Liver (tissue), 9 donors: ENCODE results near the gene XPNPEP1. TPM values are rescaled to one million over a fixed set of nuclear protein-coding genes. Genes with fewer than 3 reads are reported as not detected.
"Not testable (repeated sequence)": the region's sequence is repeated elsewhere in the genome, so short reads cannot be mapped to it uniquely, and the experiment has no call there.

ENCODE experiments used
- DNase-seq: peaks from one replicate; pipeline ENCODE4 v3.0.0-alpha.2; 2017; ENCODE audit warnings: low spot score
- H3K27ac ChIP-seq, 2 donors: one replicate each; pipeline ENCODE4 v1.7.0; 2013; ENCODE audit warnings: inconsistent platforms in 2 of 2, low read length in 2 of 2, control low read depth in 1 of 2, low read depth in 1 of 2, mild to moderate bottlenecking in 1 of 2
- H3K27me3 ChIP-seq, 4 donors: one replicate each; pipeline versions ENCODE4 v1.6.1 to v1.7.0; 2013; ENCODE audit warnings: low read length in 3 of 4, inconsistent platforms in 1 of 4, mild to moderate bottlenecking in 1 of 4, moderate library complexity in 1 of 4; ENCODE audit not compliant: control insufficient read depth in 4 of 4, insufficient read depth in 4 of 4
- H3K36me3 ChIP-seq, 4 donors: one replicate each; pipeline versions ENCODE4 v1.6.1 to v1.7.0; 2013; ENCODE audit warnings: low read length in 3 of 4, mild to moderate bottlenecking in 3 of 4, low read depth in 1 of 4, moderate library complexity in 1 of 4; ENCODE audit not compliant: control insufficient read depth in 4 of 4, insufficient read depth in 3 of 4
- H3K4me1 ChIP-seq, 4 donors: one replicate each; pipeline versions ENCODE4 v1.6.1 to v1.7.0; 2013; ENCODE audit warnings: low read length in 3 of 4, mild to moderate bottlenecking in 3 of 4, moderate library complexity in 1 of 4; ENCODE audit not compliant: control insufficient read depth in 4 of 4, insufficient read depth in 4 of 4
- H3K4me3 ChIP-seq, 3 donors: one replicate each; pipeline versions ENCODE4 v1.6.1 to v1.7.0; 2013; ENCODE audit warnings: low read length in 3 of 3, control low read depth in 1 of 3, low read depth in 1 of 3, mild to moderate bottlenecking in 1 of 3
- H3K9ac ChIP-seq, 2 donors: one replicate each; pipeline ENCODE4 v1.7.0; 2013; ENCODE audit warnings: low read length in 2 of 2, mild to moderate bottlenecking in 2 of 2, moderate library complexity in 2 of 2, control low read depth in 1 of 2, low read depth in 1 of 2
- H3K9me3 ChIP-seq, 4 donors: one replicate each; pipeline versions ENCODE4 v1.6.1 to v1.7.0; 2013; ENCODE audit warnings: low read length in 3 of 4; ENCODE audit not compliant: control insufficient read depth in 4 of 4
- EGR1 ChIP-seq, 2 donors: IDR thresholded peaks; 2 replicates each; pipeline ENCODE4 v1.6.1; 2016 to 2018; ENCODE audit warnings: antibody characterized with exemption in 2 of 2, low read depth in 2 of 2
- FOXA1 ChIP-seq: IDR thresholded peaks from 2 replicates; pipeline ENCODE4 v1.6.1; 2016; ENCODE audit warnings: antibody characterized with exemption
- FOXA2 ChIP-seq: IDR thresholded peaks from 2 replicates; pipeline ENCODE4 v1.6.1; 2016; ENCODE audit warnings: antibody characterized with exemption
- GABPA ChIP-seq, 2 donors: IDR thresholded peaks in 1 of 2; conservative IDR thresholded peaks in 1 of 2; 2 replicates each; pipeline ENCODE4 v1.6.1; 2016; ENCODE audit warnings: antibody characterized with exemption in 2 of 2, mild to moderate bottlenecking in 1 of 2, moderate library complexity in 1 of 2
- HNF4A ChIP-seq, 2 donors: conservative IDR thresholded peaks; 2 replicates each; pipeline ENCODE4 v1.6.1; 2016; ENCODE audit warnings: antibody characterized with exemption in 2 of 2, mild to moderate bottlenecking in 2 of 2
- HNF4G ChIP-seq: IDR thresholded peaks from 2 replicates; pipeline ENCODE4 v1.6.1; 2016; ENCODE audit warnings: antibody characterized with exemption
- JUND ChIP-seq, 2 donors: IDR thresholded peaks; 2 replicates each; pipeline ENCODE4 v1.6.1; 2016; ENCODE audit warnings: antibody characterized with exemption in 2 of 2
- MAX ChIP-seq: IDR thresholded peaks from 2 replicates; pipeline ENCODE4 v1.6.1; 2016; ENCODE audit warnings: antibody characterized with exemption
- NR2F2 ChIP-seq: IDR thresholded peaks from 2 replicates; pipeline ENCODE4 v1.6.1; 2016; ENCODE audit warnings: antibody characterized with exemption
- RAD21 ChIP-seq, 2 donors: IDR thresholded peaks; 2 replicates each; pipeline ENCODE4 v1.6.1; 2016; ENCODE audit warnings: antibody characterized with exemption in 2 of 2, mild to moderate bottlenecking in 2 of 2
- RXRA ChIP-seq, 2 donors: IDR thresholded peaks; 2 replicates each; pipeline ENCODE4 v1.6.1; 2017 to 2018; ENCODE audit warnings: antibody characterized with exemption in 2 of 2, mild to moderate bottlenecking in 1 of 2
- SP1 ChIP-seq: IDR thresholded peaks from 2 replicates; pipeline ENCODE4 v1.6.1; 2018; ENCODE audit warnings: antibody characterized with exemption, mild to moderate bottlenecking
- TAF1 ChIP-seq: conservative IDR thresholded peaks from 2 replicates; pipeline ENCODE4 v1.6.1; 2016; ENCODE audit warnings: antibody characterized with exemption, mild to moderate bottlenecking
- YY1 ChIP-seq: IDR thresholded peaks from 2 replicates; pipeline ENCODE4 v1.6.1; 2016; ENCODE audit warnings: antibody characterized with exemption, mild to moderate bottlenecking
- ZBTB33 ChIP-seq: IDR thresholded peaks from 2 replicates; pipeline ENCODE4 v1.6.1; 2016; ENCODE audit warnings: antibody characterized with exemption
- WGBS: extraction: QIAGEN DNeasy Blood & Tissue Kit; methylation state at CpG from one replicate; pipeline ENCODE4 v1.1.7; 2013; 5-methylcytosine and 5-hydroxymethylcytosine counted together
- polyA plus RNA-seq, 2 donors: library from polyadenylated mRNA; stranded (reverse) in 1 of 2; unstranded in 1 of 2; fragments of 200-250 nt in 1 of 2; fragments of >200 nt in 1 of 2; fragmentation: Nextera tagmentation in 1 of 2; extraction: Ambion mirVana in 1 of 2; gene quantifications; one replicate each; pipeline versions ENCODE4 v1.2.1 to v1.2.3, GENCODE V29; 2013 to 2015
- total RNA-seq, 2 donors: library from RNA; depleted of rRNA; stranded (reverse); fragments of >200 nt; gene quantifications; one replicate each; pipeline ENCODE4 v1.2.3, GENCODE V29; 2014
- TF ChIP-seq, protein P1 (sequence below): IDR thresholded peaks from 2 replicates; pipeline ENCODE4 v1.6.1; 2016; ENCODE audit warnings: antibody characterized with exemption
- TF ChIP-seq, protein P2 (sequence below): IDR thresholded peaks from 2 replicates; pipeline ENCODE4 v1.6.1; 2016; ENCODE audit warnings: antibody characterized with exemption, mild to moderate bottlenecking
- donor health status: healthy.
- donor health status: healthy.
- donor health status: healthy.
- donor health status: healthy.
- donor health status: healthy.

Gene XPNPEP1
- total and polyA plus RNA-seq, 4 donors: 9.1 to 38.1 (median 27.3) TPM

DNA sequence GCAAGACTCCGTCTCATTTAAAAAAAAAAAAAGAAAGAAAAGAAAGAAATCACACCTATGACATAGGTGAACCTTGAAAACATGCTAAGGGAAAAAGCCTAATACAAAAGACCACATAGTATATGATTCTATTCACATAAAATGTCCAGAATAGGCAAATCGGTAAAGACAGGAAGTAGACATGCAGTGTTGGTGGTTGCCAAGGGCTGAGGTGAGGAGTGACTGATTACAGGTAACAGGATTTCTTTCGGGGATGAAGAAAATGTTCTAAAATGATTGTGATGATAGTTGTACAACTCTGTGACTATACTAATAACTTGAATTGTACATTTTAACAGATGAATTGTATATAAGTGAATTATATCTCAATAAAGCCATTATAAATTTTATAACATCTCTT is 3.3 kb downstream of the XPNPEP1 start (continued):
- TF ChIP-seq, protein P1, sequence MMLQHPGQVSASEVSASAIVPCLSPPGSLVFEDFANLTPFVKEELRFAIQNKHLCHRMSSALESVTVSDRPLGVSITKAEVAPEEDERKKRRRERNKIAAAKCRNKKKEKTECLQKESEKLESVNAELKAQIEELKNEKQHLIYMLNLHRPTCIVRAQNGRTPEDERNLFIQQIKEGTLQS: no peak

DNA sequence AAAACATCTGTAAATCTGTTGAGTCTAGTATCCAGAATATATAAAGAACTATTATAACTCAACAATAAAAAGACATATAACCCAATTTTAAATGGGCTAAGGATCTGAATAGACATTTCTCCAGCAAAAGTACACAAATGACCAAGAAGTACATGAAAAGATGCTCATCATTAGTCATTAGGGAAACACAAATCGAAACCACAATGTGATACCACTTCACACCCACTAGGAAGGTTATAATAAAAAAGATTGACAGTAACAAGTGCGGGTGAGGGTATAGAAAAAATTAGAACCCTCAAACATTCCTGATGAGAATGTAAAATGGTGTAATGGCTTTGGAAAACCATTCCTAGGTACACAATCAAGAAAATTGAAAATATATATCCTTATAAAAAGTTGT is 4.1 kb downstream of the XPNPEP1 start:
- Histone ChIP-seq H3K4me3 (no peak overlapping the region), H3K36me3 (no peaks in the 10 kb centered on the region), H3K27me3 (no peaks in the 10 kb centered on the region), H3K27ac (no peak overlapping the region), H3K9me3 (no peaks in the 10 kb centered on the region), H3K4me1 (peaks cover 5 to 11% (median 8%) of the 10 kb centered on the region in 4 donors), H3K9ac (no peak overlapping the region)
- TF ChIP-seq GABPA (IDR thresholded peaks at IDR 0.05 in 1 of 2, conservative IDR thresholded peaks at IDR 0.05 in 1 of 2) (no peak), FOXA2 (no peak), ZBTB33 (no peak), HNF4G (no peak), FOXA1 (no peak)
- no peak for DNase-seq
- WGBS: 97% methylated on average over 2 of the region's 2 CpGs

DNA sequence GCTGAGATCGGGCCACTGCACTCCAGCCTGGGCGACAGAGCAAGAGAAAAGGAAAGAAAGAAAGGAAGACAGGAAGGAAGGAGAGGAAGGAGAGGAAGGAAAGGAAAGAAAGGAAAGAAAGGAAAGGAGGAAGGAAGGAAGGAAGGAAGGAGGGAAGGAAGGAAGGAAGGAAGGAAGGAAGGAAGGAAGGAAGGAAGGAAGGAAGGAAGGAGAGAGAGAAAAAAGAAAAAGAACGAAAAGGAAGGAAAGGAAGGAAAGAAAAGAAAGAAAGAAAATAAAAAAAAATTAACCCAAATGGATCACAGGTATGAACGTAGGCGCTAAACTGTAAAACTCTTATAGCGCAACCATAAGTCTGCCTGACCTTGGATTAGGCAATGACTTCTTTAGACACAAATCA is 4.6 kb downstream of the XPNPEP1 start:
- H3K9me3 ChIP-seq, H3K36me3 ChIP-seq, H3K4me3 ChIP-seq, H3K27me3 ChIP-seq, H3K9ac ChIP-seq, DNase-seq, H3K27ac ChIP-seq: not testable (repeated sequence)
- 94% methylated on average over 6 of the region's 6 CpGs for WGBS
- peaks cover 5 to 11% (median 8%) of the 10 kb centered on the region in 4 donors for H3K4me1 ChIP-seq

- Histone ChIP-seq H3K36me3 (peaks cover 0 to 8% (median 4%) of the 10 kb centered on the region in 4 donors), H3K27ac (no peak overlapping the region), H3K9me3 (no peaks in the 10 kb centered on the region), H3K9ac (no peak overlapping the region), H3K4me1 (peaks cover 0 to 6% (median 4%) of the 10 kb centered on the region in 4 donors), H3K27me3 (no peaks in the 10 kb centered on the region), H3K4me3 (no peak overlapping the region)
- no peak for TF ChIP-seq NR2F2
- WGBS: 88% methylated on average over 2 of the region's 2 CpGs
- no peak for DNase-seq
Measured at GRCh38 chr10:109915566-109915965, 7.7 kb downstream of the XPNPEP1 start.

GRCh38 chr10:109914966-109915365 is 8.3 kb downstream of the XPNPEP1 start:
- H3K27ac ChIP-seq: no peak overlapping the region
- no peak overlapping the region for H3K9ac ChIP-seq
- DNase-seq: no peak
- TF ChIP-seq HNF4G (no peak), FOXA2 (peak; percentile 28), YY1 (peak; percentile 50), JUND (IDR thresholded peaks at IDR 0.05) (peak; percentile 64 to 92), GABPA (IDR thresholded peaks at IDR 0.05 in 1 of 2, conservative IDR thresholded peaks at IDR 0.05 in 1 of 2) (no peak), RXRA (IDR thresholded peaks at IDR 0.05) (peak in 1 of 2 donors; percentile 67), HNF4A (conservative IDR thresholded peaks at IDR 0.05) (peak; percentile 60 to 84), NR2F2 (no peak), SP1 (peak; percentile 61), TAF1 (no peak), RAD21 (IDR thresholded peaks at IDR 0.05) (peak in 1 of 2 donors; percentile 34), MAX (peak; percentile 20), FOXA1 (no peak), EGR1 (IDR thresholded peaks at IDR 0.05; ENCODE audit: low read depth in 2 of 2) (no peak)
- TF ChIP-seq, protein P2, sequence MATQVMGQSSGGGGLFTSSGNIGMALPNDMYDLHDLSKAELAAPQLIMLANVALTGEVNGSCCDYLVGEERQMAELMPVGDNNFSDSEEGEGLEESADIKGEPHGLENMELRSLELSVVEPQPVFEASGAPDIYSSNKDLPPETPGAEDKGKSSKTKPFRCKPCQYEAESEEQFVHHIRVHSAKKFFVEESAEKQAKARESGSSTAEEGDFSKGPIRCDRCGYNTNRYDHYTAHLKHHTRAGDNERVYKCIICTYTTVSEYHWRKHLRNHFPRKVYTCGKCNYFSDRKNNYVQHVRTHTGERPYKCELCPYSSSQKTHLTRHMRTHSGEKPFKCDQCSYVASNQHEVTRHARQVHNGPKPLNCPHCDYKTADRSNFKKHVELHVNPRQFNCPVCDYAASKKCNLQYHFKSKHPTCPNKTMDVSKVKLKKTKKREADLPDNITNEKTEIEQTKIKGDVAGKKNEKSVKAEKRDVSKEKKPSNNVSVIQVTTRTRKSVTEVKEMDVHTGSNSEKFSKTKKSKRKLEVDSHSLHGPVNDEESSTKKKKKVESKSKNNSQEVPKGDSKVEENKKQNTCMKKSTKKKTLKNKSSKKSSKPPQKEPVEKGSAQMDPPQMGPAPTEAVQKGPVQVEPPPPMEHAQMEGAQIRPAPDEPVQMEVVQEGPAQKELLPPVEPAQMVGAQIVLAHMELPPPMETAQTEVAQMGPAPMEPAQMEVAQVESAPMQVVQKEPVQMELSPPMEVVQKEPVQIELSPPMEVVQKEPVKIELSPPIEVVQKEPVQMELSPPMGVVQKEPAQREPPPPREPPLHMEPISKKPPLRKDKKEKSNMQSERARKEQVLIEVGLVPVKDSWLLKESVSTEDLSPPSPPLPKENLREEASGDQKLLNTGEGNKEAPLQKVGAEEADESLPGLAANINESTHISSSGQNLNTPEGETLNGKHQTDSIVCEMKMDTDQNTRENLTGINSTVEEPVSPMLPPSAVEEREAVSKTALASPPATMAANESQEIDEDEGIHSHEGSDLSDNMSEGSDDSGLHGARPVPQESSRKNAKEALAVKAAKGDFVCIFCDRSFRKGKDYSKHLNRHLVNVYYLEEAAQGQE: no peak
- TF ChIP-seq, protein P1: no peak

More at GRCh38 chr10:109914966-109915365, 8.3 kb downstream of the XPNPEP1 start:
- WGBS: 24% methylated on average over 3 of the region's 3 CpGs
- Histone ChIP-seq H3K36me3 (peaks cover 0 to 10% (median 4%) of the 10 kb centered on the region in 4 donors), H3K9me3 (no peaks in the 10 kb centered on the region), H3K4me3 (no peak overlapping the region), H3K27me3 (no peaks in the 10 kb centered on the region), H3K4me1 (peaks cover 0 to 6% (median 4%) of the 10 kb centered on the region in 4 donors)
